Nephron (organoid): Measurements from ENCODE around the gene SNCAIP.
A peak's percentile ranks its signal among the peaks of the same experiment; 100 is the strongest.

Source experiments
- H3K27ac Mint-ChIP-seq, 3 experiments: 2 replicates each; pipeline ENCODE4 v1.8.0; 2020; ENCODE audit warnings: mixed read lengths in 3 of 3, mild to moderate bottlenecking in 2 of 3, moderate library complexity in 1 of 3
- H3K27me3 Mint-ChIP-seq: 2 replicates; pipeline ENCODE4 v1.8.0; 2021; ENCODE audit warnings: low read depth, mild to moderate bottlenecking, moderate library complexity, mixed read lengths
- H3K36me3 Mint-ChIP-seq: 2 replicates; pipeline ENCODE4 v1.8.0; 2020; ENCODE audit warnings: low read depth, mixed read lengths
- H3K4me1 Mint-ChIP-seq: 2 replicates; pipeline ENCODE4 v1.8.0; 2020; ENCODE audit warnings: mixed read lengths
- H3K4me3 Mint-ChIP-seq, 3 experiments: 2 replicates each; pipeline ENCODE4 v1.8.0; 2020; ENCODE audit warnings: mild to moderate bottlenecking in 3 of 3, mixed read lengths in 3 of 3, moderate library complexity in 2 of 3
- H3K9me3 Mint-ChIP-seq: 2 replicates; pipeline ENCODE4 v1.8.0; 2020; ENCODE audit warnings: mixed read lengths
- TF ChIP-seq, protein P1 (sequence below), 3 experiments: fragments of 200-600 bp; sonication (generic); IDR thresholded peaks; one replicate each; pipeline ENCODE4 v1.5.0; 2021; ENCODE audit warnings: antibody characterized with exemption in 3 of 3; ENCODE audit not compliant: unreplicated experiment in 3 of 3

SNCAIP gene

GRCh38 chr5:122283592-122283991 is 28.4 kb upstream of the SNCAIP start:
- Mint-ChIP-seq H3K4me3 (no peak overlapping the region), H3K36me3 (no peaks in the 10 kb centered on the region), H3K27me3 (no peaks in the 10 kb centered on the region), H3K27ac (no peak overlapping the region), H3K9me3 (peaks cover 60% of the 10 kb centered on the region), H3K4me1 (peaks cover 7% of the 10 kb centered on the region)
- TF ChIP-seq, protein P1, sequence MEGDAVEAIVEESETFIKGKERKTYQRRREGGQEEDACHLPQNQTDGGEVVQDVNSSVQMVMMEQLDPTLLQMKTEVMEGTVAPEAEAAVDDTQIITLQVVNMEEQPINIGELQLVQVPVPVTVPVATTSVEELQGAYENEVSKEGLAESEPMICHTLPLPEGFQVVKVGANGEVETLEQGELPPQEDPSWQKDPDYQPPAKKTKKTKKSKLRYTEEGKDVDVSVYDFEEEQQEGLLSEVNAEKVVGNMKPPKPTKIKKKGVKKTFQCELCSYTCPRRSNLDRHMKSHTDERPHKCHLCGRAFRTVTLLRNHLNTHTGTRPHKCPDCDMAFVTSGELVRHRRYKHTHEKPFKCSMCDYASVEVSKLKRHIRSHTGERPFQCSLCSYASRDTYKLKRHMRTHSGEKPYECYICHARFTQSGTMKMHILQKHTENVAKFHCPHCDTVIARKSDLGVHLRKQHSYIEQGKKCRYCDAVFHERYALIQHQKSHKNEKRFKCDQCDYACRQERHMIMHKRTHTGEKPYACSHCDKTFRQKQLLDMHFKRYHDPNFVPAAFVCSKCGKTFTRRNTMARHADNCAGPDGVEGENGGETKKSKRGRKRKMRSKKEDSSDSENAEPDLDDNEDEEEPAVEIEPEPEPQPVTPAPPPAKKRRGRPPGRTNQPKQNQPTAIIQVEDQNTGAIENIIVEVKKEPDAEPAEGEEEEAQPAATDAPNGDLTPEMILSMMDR (IDR thresholded peaks at IDR 0.05; ENCODE audit: unreplicated experiment in 3 of 3): no peak

GRCh38 chr5:122286541-122286940 is 25.5 kb upstream of the SNCAIP start:
- peaks cover 23% of the 10 kb centered on the region for H3K4me1 Mint-ChIP-seq
- no peak overlapping the region for H3K4me3 Mint-ChIP-seq
- TF ChIP-seq, protein P1 (IDR thresholded peaks at IDR 0.05; ENCODE audit: unreplicated experiment in 3 of 3): no peak
- H3K27ac Mint-ChIP-seq: peak overlapping the region; percentile 64 to 68 (median 64)
- H3K9me3 Mint-ChIP-seq: peaks cover 47% of the 10 kb centered on the region
- H3K27me3 Mint-ChIP-seq: no peaks in the 10 kb centered on the region
- H3K36me3 Mint-ChIP-seq: no peaks in the 10 kb centered on the region

DNA sequence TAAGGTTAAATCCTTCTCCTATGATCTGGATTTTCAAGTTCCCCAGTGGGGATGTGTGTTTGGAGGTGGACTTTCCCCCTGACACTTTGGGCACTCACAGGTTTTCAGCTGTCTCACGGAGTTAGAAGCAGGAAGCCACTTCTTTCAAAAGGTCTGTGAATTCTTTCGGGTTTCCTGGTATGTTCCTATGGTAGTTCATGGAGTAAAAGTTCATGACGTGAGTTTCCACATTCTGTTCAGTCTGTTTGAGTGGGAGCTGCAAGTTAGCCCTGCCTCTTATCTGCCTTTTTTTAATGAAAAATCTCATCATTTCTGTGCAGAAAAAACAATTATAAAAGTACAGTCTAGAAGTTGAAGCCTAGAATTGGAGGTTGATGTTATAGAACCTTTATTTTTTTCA is 24.9 kb upstream of the SNCAIP start:
- H3K4me3 Mint-ChIP-seq: no peak overlapping the region
- H3K27me3 Mint-ChIP-seq: no peaks in the 10 kb centered on the region
- H3K4me1 Mint-ChIP-seq: peaks cover 29% of the 10 kb centered on the region
- peak overlapping the region; percentile 64 to 68 (median 64) for H3K27ac Mint-ChIP-seq
- TF ChIP-seq, protein P1 (IDR thresholded peaks at IDR 0.05; ENCODE audit: unreplicated experiment in 3 of 3): no peak
- H3K36me3 Mint-ChIP-seq: no peaks in the 10 kb centered on the region
- peaks cover 41% of the 10 kb centered on the region for H3K9me3 Mint-ChIP-seq

DNA sequence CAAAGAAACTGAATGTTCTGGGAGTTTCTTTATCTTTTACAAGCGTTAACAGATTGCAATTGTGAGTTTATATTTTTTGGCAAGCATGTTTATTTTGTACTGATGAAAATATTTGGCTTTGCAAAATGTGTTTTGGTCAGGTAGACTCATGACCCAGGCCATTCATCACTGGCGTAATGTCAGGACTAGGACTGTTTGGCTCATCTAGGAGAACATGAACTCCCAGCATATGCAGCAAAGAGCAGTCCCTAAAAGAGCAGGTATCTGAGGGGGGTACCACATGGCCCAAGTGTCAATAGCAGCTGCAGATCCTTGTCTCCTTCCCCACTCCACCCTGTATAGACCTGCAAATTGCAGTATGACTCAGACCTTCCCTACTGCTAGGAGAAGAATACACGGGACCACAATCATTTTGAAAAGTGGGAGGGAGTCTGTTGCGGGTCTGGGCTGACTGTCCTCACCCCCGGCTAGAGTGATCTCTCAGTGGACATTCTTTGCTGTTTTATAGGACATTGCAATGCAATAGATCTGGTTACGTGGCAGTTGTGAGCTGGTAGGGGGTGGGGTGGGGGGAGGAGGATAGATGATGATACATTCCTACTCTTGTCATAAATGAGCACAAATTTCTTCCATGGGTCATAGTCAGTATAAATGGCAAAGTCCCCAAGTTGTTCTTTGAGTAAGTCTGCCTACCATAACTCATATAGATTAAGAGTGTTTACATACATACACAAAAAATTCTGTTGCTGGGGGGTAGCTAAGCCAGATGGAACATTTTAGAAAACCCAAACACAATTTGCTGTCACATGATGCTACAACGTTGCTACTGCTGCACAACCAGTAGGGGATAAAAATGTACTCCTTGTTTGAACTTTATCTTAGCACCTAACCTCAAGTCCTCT is 20.8 kb upstream of the SNCAIP start:
- Mint-ChIP-seq H3K4me3 (peak overlapping the region in 2 of 3 experiments; percentile 7 to 14), H3K9me3 (peaks cover 18% of the 10 kb centered on the region), H3K4me1 (peaks cover 65% of the 10 kb centered on the region), H3K36me3 (peaks cover 8% of the 10 kb centered on the region), H3K27me3 (no peaks in the 10 kb centered on the region), H3K27ac (peak overlapping the region; percentile 94 to 99 (median 95))
- TF ChIP-seq, protein P1 (IDR thresholded peaks at IDR 0.05; ENCODE audit: unreplicated experiment in 3 of 3): no peak

GRCh38 chr5:122292332-122292731 is 19.7 kb upstream of the SNCAIP start:
- Mint-ChIP-seq H3K27me3 (no peaks in the 10 kb centered on the region), H3K4me3 (peak overlapping the region in 1 of 3 experiments; percentile 47), H3K36me3 (peaks cover 8% of the 10 kb centered on the region), H3K4me1 (peaks cover 64% of the 10 kb centered on the region), H3K27ac (peak overlapping the region; percentile 94 to 99 (median 95)), H3K9me3 (peaks cover 8% of the 10 kb centered on the region)
- TF ChIP-seq, protein P1 (IDR thresholded peaks at IDR 0.05; ENCODE audit: unreplicated experiment in 3 of 3): no peak
